ENCODE measurements around the gene ASIC2. TPM values are rescaled to one million over a fixed set of nuclear protein-coding genes. Genes with fewer than 3 reads are reported as not detected.

ASIC2 gene
- total and polyA plus RNA-seq, 2 experiments from 2014 or later, result 0.52 to 2.8 TPM

GRCh38 chr17:33076979-33077378 lies 216.1 kb downstream of the ASIC2 start:
- Mint-ChIP-seq H3K4me3 (no peak overlapping the region), H3K27me3 (ENCODE audit: insufficient read depth, low read depth, poor library complexity) (no peaks in the 10 kb centered on the region), H3K36me3 (ENCODE audit: low read depth) (no peaks in the 10 kb centered on the region), H3K9me3 (no peaks in the 10 kb centered on the region), H3K27ac (no peak overlapping the region), H3K4me1 (no peaks in the 10 kb centered on the region)
- H3K27ac ChIP-seq (ENCODE audit: low read depth), result no peak overlapping the region
- no peaks in the 10 kb centered on the region for H3K79me2 ChIP-seq (replicated peaks; ENCODE audit: insufficient read depth)
- DNase-seq (ENCODE audit: low spot score) (no peak), ATAC-seq (no peak)
- H3K4me2 ChIP-seq, result no peak overlapping the region
- TF ChIP-seq ZNF462 (CRISPR knock-in tag; IDR thresholded peaks at IDR 0.05) (no peak), CREB1 (CRISPR knock-in tag; IDR thresholded peaks at IDR 0.05; ENCODE audit: low read depth) (no peak), CTCF (conservative IDR thresholded peaks at IDR 0.05; ENCODE audit: low read depth in 2 of 2) (no peak), STAT1 (IDR thresholded peaks at IDR 0.05; ENCODE audit: unreplicated experiment) (no peak), EZH2 (IDR thresholded peaks at IDR 0.05; ENCODE audit: low read depth, unreplicated experiment) (no peak), ZNF114 (CRISPR knock-in tag; IDR thresholded peaks at IDR 0.05) (no peak), EZH2phosphoT487 (IDR thresholded peaks at IDR 0.05; ENCODE audit: unreplicated experiment) (no peak), ETS1 (IDR thresholded peaks at IDR 0.05) (no peak), REST (IDR thresholded peaks at IDR 0.05; ENCODE audit: unreplicated experiment) (no peak), JUNB (IDR thresholded peaks at IDR 0.05; ENCODE audit: unreplicated experiment) (no peak), NANOG (IDR thresholded peaks at IDR 0.05; ENCODE audit: borderline replicate concordance) (no peak), POLR2AphosphoS5 (IDR thresholded peaks at IDR 0.05; ENCODE audit: low read depth) (no peak), ZNF331 (CRISPR knock-in tag; IDR thresholded peaks at IDR 0.05; ENCODE audit: low read depth) (no peak)
- no peaks in the 10 kb centered on the region for H3K36me3 ChIP-seq (ENCODE audit: insufficient read depth)
- no peaks in the 10 kb centered on the region for H3K27me3 ChIP-seq (ENCODE audit: insufficient read depth)
- H3K4me1 ChIP-seq (ENCODE audit: insufficient read depth), result no peaks in the 10 kb centered on the region
- H4K20me1 ChIP-seq (replicated peaks; ENCODE audit: insufficient read depth), result no peaks in the 10 kb centered on the region
- no peak overlapping the region for H2AFZ ChIP-seq
- no peaks in the 10 kb centered on the region for H3F3A ChIP-seq (replicated peaks; ENCODE audit: low read depth)
- 0 out of 2 replicates have a peak, but pooled peaks cover 2% of the 10 kb centered on the region for H3K9me2 ChIP-seq (ENCODE audit: insufficient read depth)
- H3K4me3 ChIP-seq, result no peak overlapping the region
